ENCODE measurements around the gene HNRNPM. TPM values are rescaled to one million over a fixed set of nuclear protein-coding genes. Genes with fewer than 3 reads are reported as not detected.

The HNRNPM gene
- total RNA-seq, 1 experiment from 2014 or later, result 125 TPM

DNA sequence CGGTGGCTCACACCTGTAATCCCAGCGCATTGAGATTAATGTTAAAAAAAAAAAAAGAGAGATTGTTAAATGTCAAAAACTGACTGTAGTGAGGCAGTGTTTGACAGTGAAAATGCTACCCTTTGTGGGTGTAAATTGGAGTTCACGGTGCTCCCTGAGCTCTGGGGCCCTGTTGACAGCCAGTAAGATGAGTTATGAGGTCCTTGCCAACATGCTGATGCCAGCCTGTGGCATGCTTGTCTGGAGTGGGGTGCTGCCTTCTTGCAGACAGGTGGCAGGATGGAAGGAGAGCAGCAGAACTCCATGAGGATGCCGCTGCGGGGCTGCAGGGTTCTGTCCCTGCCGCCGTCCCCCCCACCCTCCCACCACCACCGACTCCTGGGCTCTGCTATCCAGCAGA lies 31.7 kb downstream of the HNRNPM start:
- Histone ChIP-seq H3K27me3 (replicated peaks) (no peaks in the 10 kb centered on the region), H3K9me3 (replicated peaks) (no peaks in the 10 kb centered on the region), H3K4me3 (no peak overlapping the region), H3K4me1 (replicated peaks) (no peaks in the 10 kb centered on the region), H3K36me3 (peaks cover 87% of the 10 kb centered on the region), H3K27ac (no peak overlapping the region)
- DNase-seq (ENCODE audit: low read depth in 1 of 2, low spot score in 2 of 2), result no peak

DNA sequence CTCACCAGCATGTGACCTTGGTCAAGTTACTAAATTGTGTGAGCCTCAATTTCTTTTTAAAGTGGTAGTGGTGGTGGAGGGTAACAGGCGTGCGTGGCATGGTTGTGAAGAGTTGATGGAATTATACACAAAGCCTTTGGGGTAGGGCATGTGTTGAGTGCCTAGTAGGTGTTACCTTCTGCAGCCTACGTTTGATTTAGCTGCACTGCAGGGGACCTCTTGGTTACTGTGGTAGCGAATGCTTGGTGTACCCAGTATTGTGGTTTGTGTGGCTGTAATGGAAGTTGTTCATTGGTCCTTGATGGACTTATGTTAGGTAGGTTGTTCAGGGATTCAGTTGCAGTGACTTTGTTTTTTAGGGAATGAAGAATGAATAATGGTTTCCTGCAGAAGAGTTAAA lies 33.1 kb downstream of the HNRNPM start:
- Histone ChIP-seq H3K27me3 (replicated peaks) (no peaks in the 10 kb centered on the region), H3K4me3 (no peak overlapping the region)

DNA sequence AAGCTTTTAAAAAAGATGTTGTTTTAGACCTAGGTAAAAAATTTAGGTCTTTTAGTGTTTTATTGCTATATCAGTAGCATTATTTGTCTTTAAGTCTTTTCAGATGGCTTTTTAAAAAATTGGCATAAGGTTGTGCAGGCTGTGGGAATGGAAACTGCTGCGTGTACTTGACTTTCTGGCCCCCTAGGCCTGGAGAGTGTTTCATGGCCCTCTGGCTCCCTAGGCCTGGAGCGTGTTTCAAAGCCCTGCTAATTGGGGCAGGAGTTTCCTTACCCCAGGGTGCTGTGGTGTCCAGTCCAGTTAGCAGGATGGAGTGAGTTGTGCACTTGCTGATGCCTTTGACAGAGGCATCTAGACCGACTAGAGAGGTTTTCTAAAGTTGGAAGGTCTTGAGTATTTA lies 33.8 kb downstream of the HNRNPM start:
- Histone ChIP-seq H3K27ac (no peak overlapping the region), H3K36me3 (peaks cover 85% of the 10 kb centered on the region), H3K27me3 (replicated peaks) (no peaks in the 10 kb centered on the region), H3K4me3 (no peak overlapping the region), H3K4me1 (replicated peaks) (no peaks in the 10 kb centered on the region), H3K9me3 (replicated peaks) (no peaks in the 10 kb centered on the region)
- no peak for DNase-seq (ENCODE audit: low read depth in 1 of 2, low spot score in 2 of 2)

More for the DNA sequence above, 33.1 kb downstream of the HNRNPM start:
- no peak overlapping the region for H3K27ac ChIP-seq
- no peaks in the 10 kb centered on the region for H3K4me1 ChIP-seq (replicated peaks)
- H3K9me3 ChIP-seq (replicated peaks), result no peaks in the 10 kb centered on the region
- H3K36me3 ChIP-seq, result peaks cover 85% of the 10 kb centered on the region
- no peak for DNase-seq (ENCODE audit: low read depth in 1 of 2, low spot score in 2 of 2)

DNA sequence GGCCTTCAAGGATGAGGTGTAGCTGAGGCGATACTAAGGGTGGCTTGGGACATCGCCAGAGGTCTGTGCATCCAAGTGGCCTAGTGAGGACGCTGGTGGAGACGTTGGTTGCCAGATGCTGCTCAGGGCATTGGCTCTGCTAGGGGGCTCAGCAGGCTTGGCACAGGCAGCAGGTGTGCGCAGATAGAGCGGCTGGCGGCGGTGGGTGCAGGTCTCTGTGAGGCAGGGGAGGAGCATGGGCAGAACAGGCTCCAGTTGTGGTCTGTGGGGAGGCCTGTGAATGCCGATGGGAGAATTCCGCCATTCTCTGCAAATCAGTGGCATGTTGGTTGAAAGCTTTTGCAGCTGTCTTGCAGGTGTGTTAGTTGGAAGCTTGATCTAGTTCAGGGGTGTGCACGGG lies 36.4 kb downstream of the HNRNPM start:
- DNase-seq (ENCODE audit: low read depth in 1 of 2, low spot score in 2 of 2), result no peak
- Histone ChIP-seq H3K27me3 (replicated peaks) (no peaks in the 10 kb centered on the region), H3K4me3 (no peak overlapping the region), H3K27ac (no peak overlapping the region), H3K36me3 (peaks cover 85% of the 10 kb centered on the region), H3K4me1 (replicated peaks) (no peaks in the 10 kb centered on the region), H3K9me3 (replicated peaks) (no peaks in the 10 kb centered on the region)

DNA sequence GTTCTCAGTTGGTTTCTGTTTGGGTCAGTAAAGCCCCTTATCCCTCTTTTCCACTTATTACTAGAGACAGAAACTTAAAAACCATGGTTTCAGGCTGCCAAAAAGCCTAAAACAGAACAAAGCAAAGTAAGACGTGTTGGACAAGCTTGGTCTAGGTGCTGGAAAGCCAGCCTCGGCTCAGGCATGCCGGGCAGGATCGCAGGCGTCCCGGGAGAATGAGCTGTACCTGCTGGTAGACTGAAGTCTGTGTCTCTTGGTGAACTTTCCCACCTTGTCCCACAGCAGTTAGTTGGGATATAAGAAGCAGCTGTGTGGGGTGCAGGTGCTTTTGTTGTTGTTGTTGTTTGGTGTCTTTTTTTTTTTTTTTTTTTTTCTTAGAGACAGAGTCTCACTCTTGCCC lies 36.8 kb downstream of the HNRNPM start:
- Histone ChIP-seq H3K4me1 (replicated peaks) (no peaks in the 10 kb centered on the region), H3K9me3 (replicated peaks) (no peaks in the 10 kb centered on the region), H3K36me3 (peaks cover 86% of the 10 kb centered on the region), H3K27me3 (replicated peaks) (no peaks in the 10 kb centered on the region), H3K4me3 (no peak overlapping the region), H3K27ac (no peak overlapping the region)
- DNase-seq (ENCODE audit: low read depth in 1 of 2, low spot score in 2 of 2), result no peak

DNA sequence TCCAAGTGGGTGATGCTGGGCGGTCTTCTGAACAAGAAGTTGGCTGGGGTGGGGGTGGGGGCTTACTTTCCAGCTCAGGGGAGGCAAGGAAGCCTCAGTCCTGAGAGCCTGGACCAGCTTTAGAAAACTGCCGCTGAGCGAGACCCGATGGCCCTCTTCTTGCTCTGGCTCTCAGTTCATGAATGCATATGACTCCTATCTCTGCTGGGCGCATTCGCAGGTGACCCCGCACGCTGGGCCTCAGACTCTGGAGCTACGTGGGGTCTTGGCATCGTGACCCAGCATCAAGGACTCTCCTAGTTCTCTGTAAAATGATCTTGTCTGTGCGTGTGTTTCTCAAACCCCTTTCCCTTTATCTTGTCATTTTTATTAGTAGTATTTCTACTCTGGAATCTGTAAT lies 37.9 kb downstream of the HNRNPM start:
- H3K4me3 ChIP-seq, result no peak overlapping the region
- no peaks in the 10 kb centered on the region for H3K4me1 ChIP-seq (replicated peaks)
- no peaks in the 10 kb centered on the region for H3K9me3 ChIP-seq (replicated peaks)
- no peak overlapping the region for H3K27ac ChIP-seq
- H3K27me3 ChIP-seq (replicated peaks), result no peaks in the 10 kb centered on the region
- no peak for DNase-seq (ENCODE audit: low read depth in 1 of 2, low spot score in 2 of 2)
- H3K36me3 ChIP-seq, result peaks cover 90% of the 10 kb centered on the region

DNA sequence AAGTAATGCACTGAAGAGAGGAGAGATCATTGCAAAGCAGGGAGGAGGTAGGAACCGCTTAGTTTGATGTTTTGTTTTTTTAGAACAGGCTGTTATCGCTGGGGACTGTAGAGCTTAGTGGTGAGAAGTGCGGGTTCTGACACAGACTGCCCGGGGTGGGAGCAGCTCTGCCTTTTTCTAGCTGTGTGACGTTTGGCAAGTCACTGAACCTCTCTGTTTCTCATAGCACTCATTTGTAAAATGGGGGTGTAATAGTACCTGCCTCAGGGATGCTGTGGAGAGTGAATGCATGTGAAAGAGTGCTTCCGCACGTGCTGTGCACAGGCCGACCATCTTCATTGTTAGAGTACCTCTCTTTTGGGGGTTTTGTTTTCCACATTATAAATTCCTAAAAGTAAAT lies 38.4 kb downstream of the HNRNPM start:
- H3K27ac ChIP-seq, result no peak overlapping the region
- H3K4me1 ChIP-seq (replicated peaks), result no peaks in the 10 kb centered on the region
- H3K4me3 ChIP-seq, result no peak overlapping the region
- no peaks in the 10 kb centered on the region for H3K9me3 ChIP-seq (replicated peaks)
- peaks cover 90% of the 10 kb centered on the region for H3K36me3 ChIP-seq
- DNase-seq (ENCODE audit: low read depth in 1 of 2, low spot score in 2 of 2), result no peak
- no peaks in the 10 kb centered on the region for H3K27me3 ChIP-seq (replicated peaks)

DNA sequence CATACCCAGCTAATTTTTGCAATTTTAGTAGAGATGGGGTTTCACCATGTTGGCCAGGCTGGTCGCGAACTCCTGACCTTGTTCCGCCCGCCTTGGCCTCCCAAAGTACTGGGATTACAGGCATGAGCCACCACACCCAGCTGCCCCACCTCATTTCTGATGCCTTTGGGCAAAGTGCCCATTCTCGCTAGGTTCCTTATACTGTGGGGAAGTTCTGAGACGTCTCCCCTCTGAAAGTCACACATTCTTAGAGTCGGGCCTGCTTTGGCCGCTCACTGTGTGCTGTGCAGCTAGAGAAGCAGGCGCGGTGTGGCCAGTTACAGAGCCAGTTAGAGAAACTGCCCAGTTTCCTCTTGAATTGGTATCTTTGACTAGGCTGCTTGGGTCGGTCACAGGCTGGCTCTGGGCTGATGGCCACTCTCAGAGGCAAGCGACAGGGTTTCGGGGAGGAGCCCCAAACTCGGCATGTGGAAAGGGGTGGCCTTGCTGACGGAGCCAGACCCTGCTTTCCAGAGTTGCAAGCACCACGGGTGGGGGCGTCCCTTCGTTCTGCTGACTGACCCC lies 39.6 kb downstream of the HNRNPM start:
- no peak for DNase-seq (ENCODE audit: low read depth in 1 of 2, low spot score in 2 of 2)
- Histone ChIP-seq H3K27ac (no peak overlapping the region), H3K27me3 (replicated peaks) (no peaks in the 10 kb centered on the region), H3K4me3 (no peak overlapping the region), H3K4me1 (replicated peaks) (no peaks in the 10 kb centered on the region), H3K36me3 (peaks cover 89% of the 10 kb centered on the region), H3K9me3 (replicated peaks) (no peaks in the 10 kb centered on the region)

DNA sequence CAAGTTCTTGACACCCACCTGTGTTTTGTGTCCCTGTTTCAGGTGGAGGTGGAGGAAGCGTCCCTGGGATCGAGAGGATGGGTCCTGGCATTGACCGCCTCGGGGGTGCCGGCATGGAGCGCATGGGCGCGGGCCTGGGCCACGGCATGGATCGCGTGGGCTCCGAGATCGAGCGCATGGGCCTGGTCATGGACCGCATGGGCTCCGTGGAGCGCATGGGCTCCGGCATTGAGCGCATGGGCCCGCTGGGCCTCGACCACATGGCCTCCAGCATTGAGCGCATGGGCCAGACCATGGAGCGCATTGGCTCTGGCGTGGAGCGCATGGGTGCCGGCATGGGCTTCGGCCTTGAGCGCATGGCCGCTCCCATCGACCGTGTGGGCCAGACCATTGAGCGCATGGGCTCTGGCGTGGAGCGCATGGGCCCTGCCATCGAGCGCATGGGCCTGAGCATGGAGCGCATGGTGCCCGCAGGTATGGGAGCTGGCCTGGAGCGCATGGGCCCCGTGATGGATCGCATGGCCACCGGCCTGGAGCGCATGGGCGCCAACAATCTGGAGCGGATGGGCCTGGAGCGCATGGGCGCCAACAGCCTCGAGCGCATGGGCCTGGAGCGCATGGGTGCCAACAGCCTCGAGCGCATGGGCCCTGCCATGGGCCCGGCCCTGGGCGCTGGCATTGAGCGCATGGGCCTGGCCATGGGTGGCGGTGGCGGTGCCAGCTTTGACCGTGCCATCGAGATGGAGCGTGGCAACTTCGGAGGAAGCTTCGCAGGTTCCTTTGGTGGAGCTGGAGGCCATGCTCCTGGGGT lies 41.0 kb downstream of the HNRNPM start:
- no peak overlapping the region for H3K4me3 ChIP-seq
- H3K9me3 ChIP-seq (replicated peaks), result no peaks in the 10 kb centered on the region
- no peak for DNase-seq (ENCODE audit: low read depth in 1 of 2, low spot score in 2 of 2)
- no peaks in the 10 kb centered on the region for H3K4me1 ChIP-seq (replicated peaks)
- H3K36me3 ChIP-seq, result peaks cover 89% of the 10 kb centered on the region
- H3K27ac ChIP-seq, result no peak overlapping the region
- no peaks in the 10 kb centered on the region for H3K27me3 ChIP-seq (replicated peaks)

DNA sequence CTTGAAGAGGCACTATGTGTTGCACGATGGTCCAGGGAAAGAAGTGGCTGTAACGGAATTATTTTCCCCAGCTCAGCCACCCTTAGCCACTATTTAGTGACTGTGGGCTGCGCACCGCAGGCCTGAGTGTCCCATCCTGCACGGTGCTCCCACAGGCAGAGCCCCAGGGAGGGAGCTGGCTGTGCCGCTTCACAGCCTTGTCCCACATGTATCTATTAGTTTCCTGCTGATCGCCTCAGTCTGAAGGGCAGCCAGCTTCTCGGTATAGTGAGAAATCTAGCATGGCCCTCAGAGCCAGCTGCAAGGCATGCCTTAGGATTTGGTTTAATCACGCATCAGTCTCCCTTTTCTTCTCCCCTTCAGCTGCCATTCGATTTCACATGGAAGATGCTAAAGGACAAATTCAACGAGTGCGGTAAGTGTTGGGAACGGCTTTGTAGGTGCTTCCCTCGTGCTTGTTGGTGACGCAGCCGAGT lies 41.9 kb downstream of the HNRNPM start:
- no peaks in the 10 kb centered on the region for H3K9me3 ChIP-seq (replicated peaks)
- H3K36me3 ChIP-seq, result peaks cover 80% of the 10 kb centered on the region
- DNase-seq (ENCODE audit: low read depth in 1 of 2, low spot score in 2 of 2), result no peak
- H3K4me3 ChIP-seq, result no peak overlapping the region
- H3K4me1 ChIP-seq (replicated peaks), result no peaks in the 10 kb centered on the region
- H3K27ac ChIP-seq, result no peak overlapping the region
- H3K27me3 ChIP-seq (replicated peaks), result no peaks in the 10 kb centered on the region

DNA sequence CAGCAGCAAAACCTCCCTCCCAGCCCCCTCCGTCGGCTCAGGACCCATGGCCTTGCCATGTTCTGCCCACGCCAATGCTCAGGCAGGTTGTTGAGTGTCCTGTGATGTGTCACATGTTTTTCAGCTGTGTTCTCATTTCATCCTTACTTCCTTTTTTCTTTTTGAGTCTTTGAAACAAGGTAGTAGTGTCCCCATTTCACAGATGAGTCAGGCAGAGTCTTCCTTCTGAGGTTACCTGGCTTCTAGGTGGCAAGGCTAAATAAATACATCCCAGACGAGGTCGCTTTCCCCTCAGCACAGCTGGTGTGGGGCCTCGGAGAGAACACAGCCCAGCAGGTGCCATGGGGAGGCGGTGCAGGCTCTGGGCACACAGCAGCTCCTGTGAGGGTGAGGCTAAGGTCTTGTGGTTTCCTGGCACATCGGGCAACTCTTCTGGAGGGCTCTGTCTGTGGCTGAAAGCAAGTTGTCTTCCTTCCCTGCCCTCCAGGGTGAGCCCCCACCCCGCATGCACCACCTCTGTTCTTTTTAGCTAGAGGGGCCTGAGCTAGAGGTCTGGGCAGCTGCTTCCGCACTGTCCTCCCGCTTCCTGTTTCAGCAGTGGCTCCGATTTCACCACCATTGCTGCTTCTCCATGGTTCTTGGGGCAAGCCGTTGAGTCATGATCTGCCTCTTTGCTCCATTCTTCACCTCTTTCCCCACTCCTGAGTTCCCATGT lies 42.5 kb downstream of the HNRNPM start:
- Histone ChIP-seq H3K9me3 (replicated peaks) (no peaks in the 10 kb centered on the region), H3K36me3 (peaks cover 75% of the 10 kb centered on the region), H3K4me3 (no peak overlapping the region), H3K27ac (no peak overlapping the region), H3K4me1 (replicated peaks) (no peaks in the 10 kb centered on the region), H3K27me3 (replicated peaks) (no peaks in the 10 kb centered on the region)
- no peak for DNase-seq (ENCODE audit: low read depth in 1 of 2, low spot score in 2 of 2)

DNA sequence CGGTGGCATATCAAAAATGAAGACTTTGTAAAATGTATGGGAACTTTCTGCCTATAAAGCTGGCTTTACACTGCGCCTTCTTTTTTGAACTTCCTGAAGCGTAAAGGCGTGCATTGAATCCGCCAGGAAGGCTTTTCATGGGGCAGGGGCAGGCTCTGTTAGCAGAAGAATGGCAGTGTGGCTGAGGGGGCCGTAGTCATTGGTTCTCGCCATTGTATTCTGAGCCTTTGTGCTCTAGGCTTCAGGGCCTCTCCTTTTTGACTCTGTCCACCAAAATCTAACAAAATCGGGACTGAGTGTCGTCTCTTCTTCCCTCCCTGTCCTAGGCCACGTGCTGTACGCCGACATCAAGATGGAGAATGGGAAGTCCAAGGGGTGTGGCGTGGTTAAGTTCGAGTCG lies 43.6 kb downstream of the HNRNPM start:
- H3K4me3 ChIP-seq, result no peak overlapping the region
- no peak for DNase-seq (ENCODE audit: low read depth in 1 of 2, low spot score in 2 of 2)
- peaks cover 65% of the 10 kb centered on the region for H3K36me3 ChIP-seq
- H3K9me3 ChIP-seq (replicated peaks), result no peaks in the 10 kb centered on the region
- H3K4me1 ChIP-seq (replicated peaks), result no peaks in the 10 kb centered on the region
- no peak overlapping the region for H3K27ac ChIP-seq
- no peaks in the 10 kb centered on the region for H3K27me3 ChIP-seq (replicated peaks)

DNA sequence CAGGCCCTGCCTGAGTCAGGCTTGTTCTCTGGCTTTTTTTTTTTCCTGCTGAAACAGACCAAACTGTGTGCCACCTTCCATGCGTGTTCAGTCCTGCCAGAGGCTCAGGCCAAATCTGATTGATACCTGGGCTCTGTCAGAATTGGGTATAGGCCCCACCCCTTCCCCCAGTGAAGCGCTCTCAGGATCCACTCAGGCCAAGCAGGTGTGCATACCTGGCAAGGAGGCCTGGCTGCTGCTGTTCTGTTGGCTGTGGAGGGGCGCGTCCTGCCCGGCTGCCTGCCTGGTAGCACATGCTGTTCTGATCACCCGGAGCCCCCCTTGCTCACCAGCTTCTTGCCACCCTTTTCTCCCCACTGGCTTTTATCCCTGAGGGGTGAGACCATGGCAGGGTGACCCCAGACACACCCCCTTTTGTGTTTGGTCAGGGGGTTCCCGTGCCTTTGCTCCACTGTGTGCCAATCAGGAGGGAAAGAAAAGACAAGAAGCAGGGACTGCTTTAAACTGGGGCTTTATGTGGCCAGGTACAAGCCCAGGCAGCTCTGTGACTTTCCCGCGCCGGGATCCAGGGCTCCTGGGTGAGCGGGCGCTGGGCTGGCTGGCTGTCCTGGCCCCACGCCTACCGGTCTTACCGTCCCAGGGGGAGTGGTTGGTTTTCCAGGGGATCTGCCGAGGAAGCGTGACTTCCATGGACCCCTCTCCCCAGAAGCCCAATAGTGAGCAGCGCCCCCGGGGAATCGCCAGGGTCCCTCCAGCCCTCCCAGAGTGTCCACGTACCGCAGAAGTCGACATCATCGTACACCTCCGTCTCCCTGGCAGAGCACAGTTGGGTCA lies 45.0 kb downstream of the HNRNPM start:
- Histone ChIP-seq H3K4me1 (replicated peaks) (no peaks in the 10 kb centered on the region), H3K9me3 (replicated peaks) (no peaks in the 10 kb centered on the region), H3K27me3 (replicated peaks) (no peaks in the 10 kb centered on the region), H3K4me3 (no peak overlapping the region), H3K36me3 (peaks cover 51% of the 10 kb centered on the region), H3K27ac (no peak overlapping the region)
- no peak for DNase-seq (ENCODE audit: low read depth in 1 of 2, low spot score in 2 of 2)
